GM19025 (cell line): ENCODE results near the gene DLGAP1.
"Not testable (repeated sequence)": the region's sequence is repeated elsewhere in the genome, so short reads cannot be mapped to it uniquely, and the experiment has no call there.

ENCODE experiments used
- ATAC-seq: cut with Tn5 transposase; IDR thresholded peaks from one replicate; pipeline ENCODE4 v1.9.1; 2021; ENCODE audit warnings: mild to moderate bottlenecking, low read depth, moderate library complexity; ENCODE audit not compliant: unreplicated experiment

DLGAP1 gene

GRCh38 chr18:3603421-3604234 lies 851.5 kb downstream of the DLGAP1 start:
- ATAC-seq, result no peak

- not testable (repeated sequence) for ATAC-seq
Observed at GRCh38 chr18:3601106-3601755, 853.9 kb downstream of the DLGAP1 start.

- no peak for ATAC-seq
Observed at GRCh38 chr18:3599861-3600260, 855.2 kb downstream of the DLGAP1 start.

- ATAC-seq, result no peak
Observed at GRCh38 chr18:3599195-3599594, 855.9 kb downstream of the DLGAP1 start.

GRCh38 chr18:3598581-3598980 lies 856.5 kb downstream of the DLGAP1 start:
- ATAC-seq, result no peak

GRCh38 chr18:3597409-3598357 lies 857.4 kb downstream of the DLGAP1 start:
- ATAC-seq, result no peak

- no peak for ATAC-seq
Observed at GRCh38 chr18:3596637-3597384, 858.3 kb downstream of the DLGAP1 start.

GRCh38 chr18:3596324-3596636 lies 858.8 kb downstream of the DLGAP1 start:
- ATAC-seq, result no peak

GRCh38 chr18:3595369-3596273 lies 859.5 kb downstream of the DLGAP1 start:
- peak; percentile 44 for ATAC-seq

- ATAC-seq, result no peak
Observed at GRCh38 chr18:3594760-3595368, 860.2 kb downstream of the DLGAP1 start.

- ATAC-seq, result peak; percentile 59
Observed at GRCh38 chr18:3593904-3594759, 861.0 kb downstream of the DLGAP1 start.

GRCh38 chr18:3593381-3593903 lies 861.7 kb downstream of the DLGAP1 start:
- ATAC-seq, result no peak

GRCh38 chr18:3592864-3593263 lies 862.2 kb downstream of the DLGAP1 start:
- ATAC-seq, result no peak

GRCh38 chr18:3590096-3590630 lies 864.9 kb downstream of the DLGAP1 start:
- ATAC-seq, result no peak

GRCh38 chr18:3585656-3586509 lies 869.2 kb downstream of the DLGAP1 start:
- no peak for ATAC-seq

GRCh38 chr18:3584897-3585460 lies 870.1 kb downstream of the DLGAP1 start:
- no peak for ATAC-seq
